ENCODE results near the gene AKT1S1. TPM values are rescaled to one million over a fixed set of nuclear protein-coding genes. Genes with fewer than 3 reads are reported as not detected.

AKT1S1 gene
- total and polyA plus RNA-seq, 2 of the 13 experiments (the other 11 are each of a cell fraction or from before 2014, with no cell fraction given), result 13.5 to 27.8 TPM

DNA sequence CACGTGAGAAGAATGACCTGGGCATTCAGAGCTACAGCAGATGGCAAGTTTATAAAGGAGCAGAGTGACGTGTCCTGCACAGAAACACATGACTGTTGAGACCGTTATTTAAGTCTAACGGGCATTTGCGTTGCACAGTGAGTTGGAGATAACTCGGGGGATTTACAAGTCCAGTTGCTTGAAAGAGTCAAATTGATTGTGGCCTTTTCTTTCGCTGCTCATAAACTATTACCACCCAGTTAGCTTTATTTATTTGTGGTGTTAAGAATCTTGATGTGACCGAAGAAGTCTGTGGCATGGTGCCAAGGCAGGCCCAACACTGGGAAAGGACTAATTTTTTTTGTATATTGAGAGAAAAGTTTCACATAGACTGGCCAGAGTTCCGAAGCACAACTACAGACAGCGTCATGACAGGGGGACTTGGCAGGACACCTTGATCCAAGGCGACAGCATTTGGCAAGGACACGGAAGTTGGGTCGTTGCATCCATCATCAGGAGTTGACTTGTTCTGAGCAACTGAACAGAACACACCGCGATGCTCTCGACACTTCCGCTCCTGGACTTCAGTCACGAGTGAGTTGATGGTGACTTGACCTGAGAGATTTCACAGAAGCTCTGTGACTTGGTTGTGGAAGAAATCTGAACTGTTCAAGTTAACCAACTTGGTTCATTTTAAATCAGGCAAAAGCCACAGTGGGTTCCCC lies 38.1 kb downstream of the AKT1S1 start:
- FAIRE-seq (no peak), DNase-seq (ENCODE audit: low spot score) (no peak), ATAC-seq (no peak)
- intact Hi-C loops (cut with micrococcal nuclease; ENCODE audit: unreplicated experiment), result no loop called here
- ChIA-PET CTCF (ENCODE audit: low intra/inter-chr PET ratio, low total read pairs) (no interaction called here), POLR2A (no interaction called here)
- in situ Hi-C loops (cut with HindIII; ENCODE audit: extremely low pct_ligation_motif_present, low pct_unique_long_range_greater_than_20kb), result no loop called here
- Histone ChIP-seq H3K9me3 (ENCODE audit: low read length) (no peaks in the 10 kb centered on the region), H4K20me1 (ENCODE audit: insufficient read depth, low read length) (no peaks in the 10 kb centered on the region), H2AFZ (ENCODE audit: low read length) (no peak overlapping the region), H3K27ac (ENCODE audit: extremely low read length, insufficient read depth, low read length) (no peak overlapping the region), H3K4me3 (replicated peaks in 1 of 3; ENCODE audit: insufficient read depth in 1 of 3, low read depth in 2 of 3, low read length in 3 of 3) (no peak overlapping the region), H3K27me3 (ENCODE audit: control insufficient read depth in 1 of 2, insufficient read depth in 2 of 2, low read length in 2 of 2) (no peaks in the 10 kb centered on the region), H3K79me2 (ENCODE audit: insufficient read depth, low read length) (no peaks in the 10 kb centered on the region), H3K9ac (ENCODE audit: insufficient read depth, low read depth, low read length) (no peak overlapping the region), H3K4me2 (ENCODE audit: low read depth, low read length) (no peak overlapping the region), H3K36me3 (replicated peaks in 1 of 2; ENCODE audit: control insufficient read depth in 1 of 2, insufficient read depth in 2 of 2, low read length in 2 of 2) (peaks cover 15 to 43% of the 10 kb centered on the region in 2 experiments; a peak in 4 of 5 replicates), H3K4me1 (ENCODE audit: insufficient read depth, low read length) (peaks cover 4% of the 10 kb centered on the region)
- TF ChIP-seq, protein P1, sequence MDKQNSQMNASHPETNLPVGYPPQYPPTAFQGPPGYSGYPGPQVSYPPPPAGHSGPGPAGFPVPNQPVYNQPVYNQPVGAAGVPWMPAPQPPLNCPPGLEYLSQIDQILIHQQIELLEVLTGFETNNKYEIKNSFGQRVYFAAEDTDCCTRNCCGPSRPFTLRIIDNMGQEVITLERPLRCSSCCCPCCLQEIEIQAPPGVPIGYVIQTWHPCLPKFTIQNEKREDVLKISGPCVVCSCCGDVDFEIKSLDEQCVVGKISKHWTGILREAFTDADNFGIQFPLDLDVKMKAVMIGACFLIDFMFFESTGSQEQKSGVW (CRISPR knock-in tag; IDR thresholded peaks at IDR 0.05; ENCODE audit: borderline replicate concordance), result no peak
- TF ChIP-seq MED8 (CRISPR knock-in tag; IDR thresholded peaks at IDR 0.05; ENCODE audit: insufficient replicate concordance) (no peak), PPARG (CRISPR knock-in tag; conservative IDR thresholded peaks at IDR 0.05) (no peak), HDAC1 (CRISPR knock-in tag; IDR thresholded peaks at IDR 0.05) (no peak)
- TF ChIP-seq, protein P2, sequence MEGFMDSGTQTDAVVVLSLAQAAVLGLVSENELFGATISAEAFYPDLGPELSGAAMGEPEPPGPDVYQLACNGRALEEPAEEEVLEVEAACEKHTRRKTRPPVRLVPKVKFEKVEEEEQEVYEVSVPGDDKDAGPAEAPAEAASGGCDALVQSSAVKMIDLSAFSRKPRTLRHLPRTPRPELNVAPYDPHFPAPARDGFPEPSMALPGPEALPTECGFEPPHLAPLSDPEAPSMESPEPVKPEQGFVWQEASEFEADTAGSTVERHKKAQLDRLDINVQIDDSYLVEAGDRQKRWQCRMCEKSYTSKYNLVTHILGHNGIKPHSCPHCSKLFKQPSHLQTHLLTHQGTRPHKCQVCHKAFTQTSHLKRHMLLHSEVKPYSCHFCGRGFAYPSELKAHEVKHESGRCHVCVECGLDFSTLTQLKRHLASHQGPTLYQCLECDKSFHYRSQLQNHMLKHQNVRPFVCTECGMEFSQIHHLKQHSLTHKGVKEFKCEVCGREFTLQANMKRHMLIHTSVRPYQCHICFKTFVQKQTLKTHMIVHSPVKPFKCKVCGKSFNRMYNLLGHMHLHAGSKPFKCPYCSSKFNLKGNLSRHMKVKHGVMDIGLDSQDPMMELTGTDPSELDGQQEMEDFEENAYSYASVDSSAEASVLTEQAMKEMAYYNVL (CRISPR knock-in tag; IDR thresholded peaks at IDR 0.05; ENCODE audit: borderline replicate concordance), result no peak
- WGBS (ENCODE audit: low lambda C conversion rate), result 98% methylated on average over 18 of the region's 18 CpGs
- BruUV-seq (replicated peaks), result TSS peak; percentile 41
